Lower leg skin (tissue), 4 donors: ENCODE measurements around the gene ZBTB20. TPM values are rescaled to one million over a fixed set of nuclear protein-coding genes. Genes with fewer than 3 reads are reported as not detected.
"Not testable (repeated sequence)": the region's sequence is repeated elsewhere in the genome, so short reads cannot be mapped to it uniquely, and the experiment has no call there.

Experiments
- DNase-seq, 2 donors: peaks; one replicate each; pipeline ENCODE4 v3.0.0-alpha.2; 2019; ENCODE audit warnings: low spot score in 2 of 2
- H3K4me3 ChIP-seq: fragments of 200-600 bp; sonication (generic); 2 replicates; pipeline ENCODE4 v1.5.1; 2017; ENCODE audit warnings: mild to moderate bottlenecking, low read depth; ENCODE audit not compliant: poor library complexity, severe bottlenecking
- CTCF ChIP-seq, 3 donors: fragments of 450-650 bp; IDR thresholded peaks; one replicate each; pipeline ENCODE4 v1.5.1; 2016; ENCODE audit warnings: antibody characterized with exemption in 3 of 3, mild to moderate bottlenecking in 3 of 3, moderate library complexity in 2 of 3
- POLR2A ChIP-seq, 2 donors: fragments of 450-650 bp; IDR thresholded peaks; one replicate each; pipeline ENCODE4 v1.6.1; 2016 to 2017; ENCODE audit warnings: antibody characterized with exemption in 2 of 2, mild to moderate bottlenecking in 1 of 2, moderate library complexity in 1 of 2
- WGBS, 2 donors: methylation state at CpG; one replicate each; pipeline ENCODE4 v1.1.5; 2018; 5-methylcytosine and 5-hydroxymethylcytosine counted together
- intact Hi-C: fragments of 100-400 bp; cut with DNase I; formaldehyde crosslinking; loops from one replicate; pipeline ENCODE4 v1.15.0; 2023; ENCODE audit warnings: low total_unique reads
- total RNA-seq, 4 donors: library from RNA; depleted of rRNA; stranded (reverse); fragments of >200 nt; gene quantifications; one replicate each; pipeline ENCODE4 v1.1.0, GENCODE V29; 2016

ZBTB20 gene
- total RNA-seq, 4 donors from 2014 or later, result 22.5 to 41.9 (median 33.1) TPM

DNA sequence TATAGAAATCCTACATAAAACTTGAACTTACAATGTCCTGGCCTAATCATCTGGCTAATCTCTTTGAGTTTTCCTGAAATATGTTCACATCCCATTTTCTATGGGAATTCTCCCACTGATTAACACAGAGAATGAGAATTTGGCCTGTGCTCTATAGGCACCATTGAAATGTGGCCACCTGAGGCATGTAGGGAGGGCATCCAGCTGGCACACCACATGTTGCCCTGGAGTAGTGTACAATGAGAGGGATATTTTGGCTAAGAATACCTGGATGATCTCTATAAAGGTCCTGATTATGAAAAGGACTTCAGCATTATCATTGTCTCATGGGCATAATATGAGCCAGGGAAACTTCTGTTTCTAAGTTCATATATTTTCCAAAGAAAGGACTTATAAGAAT lies 324.0 kb downstream of the ZBTB20 start:
- no peak overlapping the region for H3K4me3 ChIP-seq
- intact Hi-C loops, result loop anchor here (5.0 kb wide), 1 partner anchor 419 kb away; no protein-coding TSS in a partner anchor
- DNase-seq, result no peak
- TF ChIP-seq CTCF (IDR thresholded peaks at IDR 0.05) (no peak), POLR2A (IDR thresholded peaks at IDR 0.05) (no peak)

GRCh38 chr3:114816052-114816451 lies 331.0 kb downstream of the ZBTB20 start:
- 75 to 78% methylated on average over 2 of the region's 2 CpGs for WGBS, 2 donors
- intact Hi-C loops, result loop anchor here (1.0 kb wide), 1 partner anchor 30 kb away; no protein-coding TSS in a partner anchor

GRCh38 chr3:114812541-114813238 lies 334.4 kb downstream of the ZBTB20 start:
- H3K4me3 ChIP-seq, DNase-seq, intact Hi-C loops: not testable (repeated sequence)
- WGBS, 2 donors, result 97 to 98% methylated on average over 40 to 47 of the region's 49 CpGs

More at GRCh38 chr3:114816052-114816451, 331.0 kb downstream of the ZBTB20 start:
- H3K4me3 ChIP-seq, result no peak overlapping the region
- TF ChIP-seq POLR2A (IDR thresholded peaks at IDR 0.05) (no peak), CTCF (IDR thresholded peaks at IDR 0.05) (no peak)
- no peak for DNase-seq

DNA sequence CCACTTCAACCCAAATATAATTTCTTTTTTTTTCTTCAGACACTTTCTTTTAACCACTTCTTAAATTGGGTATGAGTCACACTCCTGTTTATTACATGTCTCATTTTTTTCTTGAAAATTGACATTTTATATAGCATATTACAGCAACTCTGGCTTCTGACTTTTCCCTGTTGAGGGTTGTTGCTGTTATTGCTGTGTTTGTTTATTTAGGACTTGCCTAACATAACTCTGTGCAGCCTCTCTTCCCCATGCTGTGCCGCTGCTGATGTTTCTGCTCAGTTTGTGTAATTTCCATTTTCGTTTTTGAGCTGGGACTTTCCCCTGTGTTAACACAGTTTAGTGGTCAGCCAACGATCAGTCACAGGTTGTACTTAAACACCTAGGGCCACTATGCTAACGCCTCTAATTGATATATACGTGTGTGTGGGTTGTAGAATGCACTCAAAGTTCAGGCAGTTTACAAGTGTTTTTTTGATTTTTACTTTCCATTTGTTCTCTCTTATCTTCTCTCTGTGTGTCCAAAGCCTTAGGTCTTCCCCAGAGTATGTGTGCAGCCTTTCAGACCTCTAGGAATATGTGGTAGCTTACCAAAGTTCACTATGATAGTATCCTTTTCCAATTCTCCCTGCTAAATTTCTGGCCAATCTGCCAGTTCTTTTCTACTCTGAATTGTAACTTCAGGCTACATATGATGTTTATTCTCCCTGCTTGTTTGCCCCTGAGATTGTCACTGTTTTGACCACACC lies 337.2 kb downstream of the ZBTB20 start:
- TF ChIP-seq CTCF (IDR thresholded peaks at IDR 0.05) (no peak), POLR2A (IDR thresholded peaks at IDR 0.05) (no peak)
- 79 to 85% methylated on average over 5 of the region's 5 CpGs for WGBS, 2 donors
- intact Hi-C loops, result no loop called here
- DNase-seq, result no peak
- H3K4me3 ChIP-seq, result no peak overlapping the region

DNA sequence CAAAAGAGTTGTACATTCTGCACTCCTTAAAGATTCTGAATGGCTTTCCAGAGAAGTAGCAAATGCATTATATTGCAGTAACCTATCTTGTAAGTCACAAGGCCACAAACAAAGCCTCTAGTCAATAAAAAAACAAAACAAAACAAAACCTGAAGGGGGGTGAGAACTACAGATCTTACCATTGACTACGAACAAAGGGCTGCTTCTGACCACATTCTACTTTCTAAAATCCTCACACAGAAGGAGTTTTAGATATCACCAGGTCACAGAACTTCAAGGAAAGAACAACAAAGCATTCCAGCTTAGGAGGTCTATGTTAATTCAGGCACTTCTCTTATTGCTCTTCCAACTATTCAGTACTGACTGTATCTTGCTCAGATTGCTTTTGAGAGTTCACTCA lies 343.0 kb downstream of the ZBTB20 start:
- DNase-seq, result no peak
- no peak overlapping the region for H3K4me3 ChIP-seq
- 84 to 91% methylated on average over 1 of the region's 1 CpG for WGBS, 2 donors
- intact Hi-C loops, result no loop called here
- TF ChIP-seq POLR2A (IDR thresholded peaks at IDR 0.05), result no peak
- TF ChIP-seq CTCF (IDR thresholded peaks at IDR 0.05), result no peak

DNA sequence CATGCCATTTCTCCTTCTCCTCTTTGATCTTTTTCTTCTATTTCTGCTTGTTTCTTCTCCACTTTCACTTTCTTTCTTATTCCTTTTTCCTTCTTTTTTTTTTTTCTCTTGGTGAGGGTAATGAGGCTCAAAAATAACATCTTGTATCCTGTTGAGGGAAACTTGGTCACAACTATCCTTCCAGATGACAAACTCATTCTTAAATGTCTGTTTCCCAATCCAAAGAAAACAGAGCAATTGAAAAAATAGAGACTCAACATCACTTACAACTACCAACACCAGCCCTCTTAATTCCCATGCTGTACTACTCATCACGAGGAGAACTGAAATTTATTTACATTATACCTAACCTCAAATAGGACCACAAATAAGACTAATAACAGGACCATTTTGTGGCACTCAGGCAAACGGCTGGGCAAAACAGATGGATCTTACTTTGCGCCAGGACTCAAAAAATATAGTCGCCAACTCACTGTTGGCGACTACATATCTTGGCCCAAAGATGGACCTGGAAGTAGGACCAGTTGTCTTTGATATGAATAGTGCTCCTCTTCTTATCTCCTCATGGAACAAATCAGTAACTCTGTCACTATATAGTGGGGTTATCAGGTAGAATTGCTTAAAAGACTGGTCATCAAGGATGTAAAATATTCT lies 343.9 kb downstream of the ZBTB20 start:
- H3K4me3 ChIP-seq, result no peak overlapping the region
- DNase-seq, result no peak
- intact Hi-C loops, result no loop called here
- WGBS, 2 donors, result 81 to 87% methylated on average over 5 of the region's 5 CpGs
- TF ChIP-seq CTCF (IDR thresholded peaks at IDR 0.05) (no peak), POLR2A (IDR thresholded peaks at IDR 0.05) (no peak)
